Smooth muscle cell (in vitro differentiated cells): ENCODE data around the gene TROAP. TPM values are rescaled to one million over a fixed set of nuclear protein-coding genes. Genes with fewer than 3 reads are reported as not detected.
"Not testable (repeated sequence)": the region's sequence is repeated elsewhere in the genome, so short reads cannot be mapped to it uniquely, and the experiment has no call there.

Experiments
- DNase-seq: peaks from one replicate; lab custom pipeline; 2025; ENCODE audit not compliant: unreplicated experiment; lab: John Stamatoyannopoulos, UW
- H2AFZ ChIP-seq: fragments of 200-600 bp; sonication (generic); 2 replicates; pipeline ENCODE4 v1.6.0; 2016; ENCODE audit warnings: antibody characterized with exemption, low read depth, mild to moderate bottlenecking
- H3F3A ChIP-seq: fragments of 200-600 bp; sonication (generic); 2 replicates; pipeline ENCODE4 v1.6.0; 2017; ENCODE audit warnings: antibody characterized with exemption, low read depth
- H3K27ac ChIP-seq: fragments of 200-600 bp; sonication (generic); 2 replicates; pipeline ENCODE4 v1.5.1; 2016; ENCODE audit warnings: low read depth, mild to moderate bottlenecking
- H3K27me3 ChIP-seq: fragments of 200-600 bp; sonication (generic); 2 replicates; pipeline ENCODE4 v1.6.1; 2016; ENCODE audit warnings: low read depth, mild to moderate bottlenecking
- H3K36me3 ChIP-seq: fragments of 200-600 bp; sonication (generic); 2 replicates; pipeline ENCODE4 v1.5.1; 2016; ENCODE audit warnings: low read depth
- H3K4me1 ChIP-seq: fragments of 200-600 bp; sonication (generic); 2 replicates; pipeline ENCODE4 v1.5.1; 2016; ENCODE audit warnings: low read depth
- H3K4me2 ChIP-seq: fragments of 200-600 bp; sonication (generic); 2 replicates; pipeline ENCODE4 v1.6.0; 2016; ENCODE audit warnings: mild to moderate bottlenecking
- H3K4me3 ChIP-seq: fragments of 200-600 bp; sonication (generic); 2 replicates; pipeline ENCODE4 v1.5.1; 2016; ENCODE audit warnings: mild to moderate bottlenecking
- H3K79me2 ChIP-seq: fragments of 200-600 bp; sonication (generic); 2 replicates; pipeline ENCODE4 v1.6.0; 2016; ENCODE audit warnings: low read depth, mild to moderate bottlenecking
- H3K9ac ChIP-seq: fragments of 200-600 bp; sonication (generic); 2 replicates; pipeline ENCODE4 v1.6.0; 2016; ENCODE audit warnings: low read depth
- H3K9me3 ChIP-seq: fragments of 200-600 bp; sonication (generic); replicated peaks from 2 replicates; pipeline ENCODE4 v1.5.1; 2016; ENCODE audit warnings: low read depth
- H4K20me1 ChIP-seq: fragments of 200-600 bp; sonication (generic); 2 replicates; pipeline ENCODE4 v1.6.0; 2016; ENCODE audit warnings: low read depth
- WGBS: methylation state at CpG from one replicate; pipeline ENCODE4 v1.1.7; 2016; ENCODE audit warnings: low lambda C conversion rate; 5-methylcytosine and 5-hydroxymethylcytosine counted together
- polyA plus RNA-seq: library from polyadenylated mRNA; unstranded; fragments of >200 nt; fragmentation: Nextera tagmentation; extraction: Ambion mirVana; gene quantifications from 2 replicates; pipeline ENCODE4 v1.2.1, GENCODE V29; 2016
- total RNA-seq: library from RNA; depleted of rRNA; stranded (reverse); fragments of >200 nt; gene quantifications from 2 replicates; pipeline ENCODE4 v1.2.3, GENCODE V29; 2014
- TF ChIP-seq, protein P1 (sequence below): fragments of 200-600 bp; sonication (generic); IDR thresholded peaks from 2 replicates; pipeline ENCODE4 v1.5.1; 2017; ENCODE audit warnings: borderline replicate concordance, mild to moderate bottlenecking, antibody characterized with exemption; ENCODE audit not compliant: insufficient read depth, poor library complexity, severe bottlenecking

Gene TROAP
- total and polyA plus RNA-seq, 2 experiments from 2014 or later: 3.7 to 8.5 TPM

- Histone ChIP-seq H3K79me2 (no peaks in the 10 kb centered on the region), H3K9me3 (no peaks in the 10 kb centered on the region), H3K27me3 (no peaks in the 10 kb centered on the region), H3K4me3 (no peak overlapping the region), H3F3A (peaks cover 15% of the 10 kb centered on the region), H3K9ac (no peak overlapping the region), H3K27ac (no peak overlapping the region), H4K20me1 (peaks cover 30% of the 10 kb centered on the region), H3K36me3 (peaks cover 7% of the 10 kb centered on the region), H3K4me2 (no peak overlapping the region), H2AFZ (no peak overlapping the region), H3K4me1 (no peaks in the 10 kb centered on the region)
- WGBS: 91% methylated on average over 13 of the region's 13 CpGs
- DNase-seq: no peak
- TF ChIP-seq, protein P1, sequence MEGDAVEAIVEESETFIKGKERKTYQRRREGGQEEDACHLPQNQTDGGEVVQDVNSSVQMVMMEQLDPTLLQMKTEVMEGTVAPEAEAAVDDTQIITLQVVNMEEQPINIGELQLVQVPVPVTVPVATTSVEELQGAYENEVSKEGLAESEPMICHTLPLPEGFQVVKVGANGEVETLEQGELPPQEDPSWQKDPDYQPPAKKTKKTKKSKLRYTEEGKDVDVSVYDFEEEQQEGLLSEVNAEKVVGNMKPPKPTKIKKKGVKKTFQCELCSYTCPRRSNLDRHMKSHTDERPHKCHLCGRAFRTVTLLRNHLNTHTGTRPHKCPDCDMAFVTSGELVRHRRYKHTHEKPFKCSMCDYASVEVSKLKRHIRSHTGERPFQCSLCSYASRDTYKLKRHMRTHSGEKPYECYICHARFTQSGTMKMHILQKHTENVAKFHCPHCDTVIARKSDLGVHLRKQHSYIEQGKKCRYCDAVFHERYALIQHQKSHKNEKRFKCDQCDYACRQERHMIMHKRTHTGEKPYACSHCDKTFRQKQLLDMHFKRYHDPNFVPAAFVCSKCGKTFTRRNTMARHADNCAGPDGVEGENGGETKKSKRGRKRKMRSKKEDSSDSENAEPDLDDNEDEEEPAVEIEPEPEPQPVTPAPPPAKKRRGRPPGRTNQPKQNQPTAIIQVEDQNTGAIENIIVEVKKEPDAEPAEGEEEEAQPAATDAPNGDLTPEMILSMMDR: no peak
Measured at GRCh38 chr12:49276304-49277290, 46.5 kb upstream of the TROAP start.

DNA sequence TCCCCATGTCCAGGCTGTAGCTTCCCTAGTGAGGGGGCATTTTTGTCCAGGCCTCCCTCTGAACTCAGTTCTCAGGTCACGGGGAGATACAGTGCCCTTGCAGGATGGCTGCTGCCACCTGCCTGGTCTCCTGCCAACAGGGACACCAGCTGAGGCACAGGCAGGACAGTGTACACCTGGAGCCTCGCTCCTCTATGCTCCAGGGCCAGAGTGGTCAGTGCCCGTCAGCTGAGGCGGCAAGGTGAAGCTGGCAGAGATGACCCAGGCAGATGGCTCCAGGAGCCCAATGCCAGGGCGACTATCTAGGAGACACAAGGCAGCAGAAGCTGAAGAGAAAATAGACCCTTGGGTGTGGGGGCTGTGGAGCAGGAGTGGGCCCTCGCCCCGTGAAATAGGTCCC lies 45.6 kb upstream of the TROAP start:
- Histone ChIP-seq H3K4me3 (no peak overlapping the region), H4K20me1 (peaks cover 24% of the 10 kb centered on the region), H3K9me3 (no peaks in the 10 kb centered on the region), H2AFZ (no peak overlapping the region), H3K27me3 (no peaks in the 10 kb centered on the region), H3K4me2 (no peak overlapping the region), H3K9ac (no peak overlapping the region), H3K4me1 (no peaks in the 10 kb centered on the region), H3K79me2 (no peaks in the 10 kb centered on the region), H3K27ac (no peak overlapping the region), H3F3A (peaks cover 14% of the 10 kb centered on the region), H3K36me3 (peaks cover 7% of the 10 kb centered on the region)
- 96% methylated on average over 7 of the region's 7 CpGs for WGBS
- no peak for DNase-seq
- TF ChIP-seq, protein P1: no peak

- Histone ChIP-seq H2AFZ (no peak overlapping the region), H3K9me3 (no peaks in the 10 kb centered on the region), H3K36me3 (no peaks in the 10 kb centered on the region), H3K9ac (no peak overlapping the region), H3F3A (no peaks in the 10 kb centered on the region), H3K79me2 (no peaks in the 10 kb centered on the region), H3K4me3 (no peak overlapping the region), H3K4me1 (no peaks in the 10 kb centered on the region), H3K27me3 (no peaks in the 10 kb centered on the region), H3K27ac (no peak overlapping the region), H3K4me2 (no peak overlapping the region), H4K20me1 (peaks cover 1% of the 10 kb centered on the region)
- TF ChIP-seq, protein P1: no peak
- no peak for DNase-seq
- WGBS: 40% methylated on average over 7 of the region's 7 CpGs
Measured at GRCh38 chr12:49279706-49280159, 43.3 kb upstream of the TROAP start.

DNA sequence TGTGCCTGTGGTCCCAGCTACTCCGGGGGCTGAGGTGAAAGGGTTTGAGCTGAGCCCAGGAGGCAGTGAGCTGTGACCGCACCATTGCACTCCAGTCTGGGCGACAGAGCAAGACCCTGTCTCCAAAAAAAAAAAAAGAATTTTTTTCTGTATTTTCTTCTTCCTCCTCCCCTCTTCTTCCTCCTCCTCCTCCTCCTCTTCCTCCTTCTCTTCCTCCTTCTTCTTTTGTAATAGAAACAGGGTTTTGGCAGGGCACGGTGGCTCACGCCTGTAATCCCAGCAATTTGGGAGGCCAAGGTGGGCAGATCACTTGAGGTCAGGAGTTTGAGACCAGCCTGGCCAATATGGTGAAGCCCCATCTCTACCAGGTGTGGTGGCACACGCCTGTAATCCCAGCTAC lies 42.5 kb upstream of the TROAP start:
- not testable (repeated sequence) for H3K27ac ChIP-seq, H3K9ac ChIP-seq, H3K79me2 ChIP-seq, H3K4me1 ChIP-seq, DNase-seq, H4K20me1 ChIP-seq, H3K27me3 ChIP-seq, H3F3A ChIP-seq, H3K4me2 ChIP-seq, H2AFZ ChIP-seq, H3K9me3 ChIP-seq, H3K36me3 ChIP-seq, H3K4me3 ChIP-seq
- 99% methylated on average over 6 of the region's 6 CpGs for WGBS
